ENCODE data around the gene DECR2.

- no peak for TF ChIP-seq CTCF (IDR thresholded peaks at IDR 0.05; ENCODE audit: insufficient read depth, low read depth, low read length)
- no peak for TF ChIP-seq EZH2 (IDR thresholded peaks at IDR 0.05; ENCODE audit: insufficient read depth, low read length)
Measured at GRCh38 chr16:424033-424622, 22.4 kb downstream of the DECR2 start.
